ENCODE measurements around the gene RTN4RL1.

Gene RTN4RL1

GRCh38 chr17:2025220-2025621 lies at the start of gene RTN4RL1:
Gene RTN4RL1 (minus strand): TSS chr17:2025334. CDS start chr17:2024865, 469 bp downstream.
- peak; percentile 76 for DNase-seq

GRCh38 chr17:2074919-2075318 lies 49.8 kb upstream of the RTN4RL1 start:
- no peak for DNase-seq

- no peak for DNase-seq
Measured at GRCh38 chr17:2071455-2072281, 46.5 kb upstream of the RTN4RL1 start.

- no peak for DNase-seq
Measured at GRCh38 chr17:2071024-2071385, 45.9 kb upstream of the RTN4RL1 start.

- DNase-seq: no peak
Measured at GRCh38 chr17:2070241-2071023, 45.3 kb upstream of the RTN4RL1 start.

- DNase-seq: peak; percentile 34
Measured at GRCh38 chr17:2068519-2069051, 43.5 kb upstream of the RTN4RL1 start.

- no peak for DNase-seq
Measured at GRCh38 chr17:2068031-2068518, 42.9 kb upstream of the RTN4RL1 start.

- no peak for DNase-seq
Measured at GRCh38 chr17:2067608-2068024, 42.5 kb upstream of the RTN4RL1 start.

- no peak for DNase-seq
Measured at GRCh38 chr17:2067048-2067561, 42.0 kb upstream of the RTN4RL1 start.

- no peak for DNase-seq
Measured at GRCh38 chr17:2065949-2066400, 40.8 kb upstream of the RTN4RL1 start.

GRCh38 chr17:2064980-2065785 lies 40.0 kb upstream of the RTN4RL1 start:
- DNase-seq: no peak

GRCh38 chr17:2064520-2064971 lies 39.4 kb upstream of the RTN4RL1 start:
- DNase-seq: no peak

- no peak for DNase-seq
Measured at GRCh38 chr17:2064147-2064489, 39.0 kb upstream of the RTN4RL1 start.

- DNase-seq: no peak
Measured at GRCh38 chr17:2063261-2064146, 38.4 kb upstream of the RTN4RL1 start.

GRCh38 chr17:2062571-2063183 lies 37.5 kb upstream of the RTN4RL1 start:
- peak; percentile 25 for DNase-seq

- no peak for DNase-seq
Measured at GRCh38 chr17:2061441-2061958, 36.4 kb upstream of the RTN4RL1 start.

- no peak for DNase-seq
Measured at GRCh38 chr17:2060681-2061440, 35.7 kb upstream of the RTN4RL1 start.

- no peak for DNase-seq
Measured at GRCh38 chr17:2060385-2060658, 35.2 kb upstream of the RTN4RL1 start.

- DNase-seq: no peak
Measured at GRCh38 chr17:2059547-2060384, 34.6 kb upstream of the RTN4RL1 start.

Data from NCI-H146 (cell line).